GM21717 (cell line): Measurements from ENCODE around the gene RBPJ.
"Not testable (repeated sequence)": the region's sequence is repeated elsewhere in the genome, so short reads cannot be mapped to it uniquely, and the experiment has no call there.

Source experiments
- ATAC-seq: cut with Tn5 transposase; IDR thresholded peaks from one replicate; pipeline ENCODE4 v1.9.1; 2021; ENCODE audit warnings: mild to moderate bottlenecking, moderate library complexity; ENCODE audit not compliant: unreplicated experiment

Gene RBPJ

GRCh38 chr4:26300314-26301307 is 20.2 kb upstream of the RBPJ start:
- no peak for ATAC-seq

- ATAC-seq: no peak
Measured at GRCh38 chr4:26302031-26302899, 18.5 kb upstream of the RBPJ start.

DNA sequence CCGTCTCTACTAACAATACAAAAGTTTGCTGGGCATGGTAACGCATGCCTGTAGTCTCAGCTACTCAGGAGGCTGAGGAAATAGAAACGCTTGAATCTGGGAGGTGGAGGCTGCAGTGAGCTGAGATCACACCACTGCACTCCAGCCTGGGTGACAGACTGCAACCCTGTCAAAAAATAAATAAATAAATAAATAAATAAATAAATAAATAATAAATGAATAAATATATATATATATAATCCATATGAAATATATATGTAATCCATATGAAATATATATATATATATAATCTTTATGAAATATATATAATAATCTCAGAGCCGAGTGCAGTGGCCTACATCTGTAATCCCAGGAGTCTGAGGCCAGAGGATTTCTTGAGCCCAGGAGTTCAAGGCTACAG is 17.8 kb upstream of the RBPJ start:
- ATAC-seq: no peak

- ATAC-seq: no peak
Measured at GRCh38 chr4:26307037-26307800, 13.6 kb upstream of the RBPJ start.

DNA sequence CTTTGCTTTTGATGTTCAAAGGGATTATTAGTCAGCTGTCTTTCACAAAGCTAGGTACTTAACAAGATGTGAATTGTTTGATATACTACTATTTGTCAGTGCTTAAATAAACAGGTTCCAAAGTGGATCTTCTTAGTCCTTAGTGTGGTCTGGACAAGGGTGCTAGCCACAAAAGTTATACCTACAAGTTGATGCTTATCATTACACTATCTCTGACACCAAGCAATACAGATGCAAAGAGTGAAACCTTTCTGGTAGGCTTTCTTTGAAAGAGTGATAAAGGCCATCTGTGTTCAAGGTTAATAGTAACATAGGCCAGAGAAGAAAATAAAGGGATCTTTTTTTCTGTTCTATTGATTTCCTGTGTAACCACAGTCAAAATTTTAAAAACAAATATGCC is 12.2 kb upstream of the RBPJ start:
- no peak for ATAC-seq

GRCh38 chr4:26310264-26310663 is 10.6 kb upstream of the RBPJ start:
- no peak for ATAC-seq

GRCh38 chr4:26311633-26312032 is 9.2 kb upstream of the RBPJ start:
- ATAC-seq: no peak

GRCh38 chr4:26315316-26315932 is 5.4 kb upstream of the RBPJ start:
- ATAC-seq: not testable (repeated sequence)

DNA sequence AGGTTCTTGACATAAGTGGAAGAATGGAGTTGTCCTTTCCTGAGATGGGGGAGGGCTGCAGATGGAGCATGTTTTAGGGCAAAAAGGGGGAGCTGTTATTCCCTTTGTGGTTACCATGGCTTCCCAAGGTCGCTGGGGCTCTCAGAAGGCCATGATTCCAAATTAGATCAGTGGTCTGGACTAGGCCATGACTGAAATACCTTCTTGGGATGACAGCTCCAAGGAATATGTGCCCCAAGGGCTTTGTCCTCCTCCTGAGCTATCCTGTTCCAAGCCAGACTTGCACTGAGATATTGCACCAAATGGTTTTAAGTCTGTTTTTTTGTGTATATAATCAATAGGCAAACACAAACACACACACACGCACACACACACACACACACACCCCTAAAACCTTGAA is 3.0 kb upstream of the RBPJ start:
- ATAC-seq: no peak

- peak; percentile 71 for ATAC-seq
Measured at GRCh38 chr4:26319467-26319948, 1.3 kb upstream of the RBPJ start.

DNA sequence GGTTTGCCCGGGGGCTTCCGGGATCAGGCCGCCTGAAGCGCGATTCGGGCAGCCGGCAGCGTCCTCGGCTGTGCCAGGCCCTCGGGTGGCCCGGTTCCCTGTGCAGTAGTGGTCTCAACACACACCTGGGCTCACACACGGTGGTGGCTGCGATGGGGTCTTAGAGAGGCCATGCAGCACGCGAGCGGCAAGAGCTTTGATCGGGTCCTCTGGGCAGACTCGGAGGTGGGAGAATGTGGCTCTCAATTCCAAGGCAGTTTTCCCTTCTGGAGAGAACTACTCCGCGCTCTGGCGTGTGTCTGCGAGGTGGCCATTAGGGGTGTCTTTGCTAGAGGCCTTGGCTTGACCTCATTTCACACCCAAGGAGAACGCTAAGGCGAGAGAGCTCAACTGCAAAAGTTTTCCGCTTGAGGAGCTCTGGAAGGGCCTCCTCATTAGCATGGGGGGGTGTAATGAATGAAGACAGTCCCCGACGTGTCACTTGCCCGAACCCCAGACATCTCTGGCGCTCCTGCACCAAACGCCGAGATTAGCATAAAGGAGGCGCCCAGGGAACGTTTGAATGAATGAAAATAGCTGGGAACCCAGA is 771 bp upstream of the RBPJ start:
- peak; percentile 19 for ATAC-seq

DNA sequence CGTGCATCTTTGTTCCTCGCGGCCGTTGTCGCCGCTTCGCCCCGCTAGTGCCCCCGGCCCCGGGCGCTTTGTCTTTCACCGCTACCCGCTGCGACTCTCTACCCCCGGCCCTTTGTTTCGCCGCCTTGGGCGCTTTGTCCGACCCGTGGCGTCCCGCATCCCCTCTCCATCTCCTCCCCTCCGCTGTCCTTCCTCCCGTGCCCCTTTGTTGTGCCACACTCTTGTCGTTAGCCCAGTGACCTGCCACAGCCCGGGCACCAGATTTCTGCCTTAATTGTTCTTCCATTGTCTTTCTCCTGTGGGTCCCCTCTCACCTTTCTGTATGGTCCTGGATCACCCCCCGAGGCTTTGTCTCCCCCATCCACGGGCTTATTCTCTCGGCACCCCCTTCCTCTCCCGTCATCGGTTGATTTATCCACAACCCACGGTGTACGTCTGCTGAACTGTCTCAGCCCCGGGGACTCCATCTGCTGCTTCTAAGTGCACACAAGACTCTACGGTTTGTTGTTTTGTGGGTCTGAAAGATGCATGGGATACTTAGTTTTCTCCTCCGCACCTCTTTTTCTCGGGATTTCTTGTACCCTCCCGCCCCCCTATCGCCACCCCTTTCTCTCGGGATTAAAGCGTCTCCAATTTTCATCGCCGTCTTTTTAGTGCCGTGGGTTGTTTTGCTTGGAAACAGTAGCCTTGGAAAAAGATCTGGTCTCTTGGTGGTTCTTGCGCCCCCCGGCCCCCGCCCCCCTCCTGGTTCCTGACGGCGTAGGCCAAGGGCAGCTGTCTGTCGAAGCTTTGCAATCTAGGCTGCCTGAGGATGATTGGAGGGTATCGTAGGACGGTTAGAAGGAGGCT is 783 bp downstream of the RBPJ start:
- ATAC-seq: no peak

DNA sequence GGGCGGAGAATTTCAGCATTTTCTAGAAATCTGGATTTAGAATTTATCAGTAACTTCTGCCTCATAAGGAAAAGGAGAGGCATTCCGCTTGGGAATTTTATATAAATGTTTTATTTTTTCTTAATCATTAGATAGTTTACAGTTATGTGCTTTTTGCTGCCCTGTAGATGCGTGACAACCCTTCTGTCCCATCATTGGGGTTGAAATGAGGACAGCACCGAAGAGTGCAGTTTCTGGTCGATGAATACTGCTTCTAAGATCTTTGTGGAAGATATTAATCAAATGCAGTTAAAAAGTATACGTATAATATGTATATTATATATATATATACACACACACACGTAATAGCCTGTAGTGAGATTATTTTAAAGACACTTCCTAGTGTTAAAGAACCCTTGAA is 1.5 kb downstream of the RBPJ start:
- no peak for ATAC-seq

GRCh38 chr4:26323821-26324220 is 3.0 kb downstream of the RBPJ start:
- ATAC-seq: no peak

DNA sequence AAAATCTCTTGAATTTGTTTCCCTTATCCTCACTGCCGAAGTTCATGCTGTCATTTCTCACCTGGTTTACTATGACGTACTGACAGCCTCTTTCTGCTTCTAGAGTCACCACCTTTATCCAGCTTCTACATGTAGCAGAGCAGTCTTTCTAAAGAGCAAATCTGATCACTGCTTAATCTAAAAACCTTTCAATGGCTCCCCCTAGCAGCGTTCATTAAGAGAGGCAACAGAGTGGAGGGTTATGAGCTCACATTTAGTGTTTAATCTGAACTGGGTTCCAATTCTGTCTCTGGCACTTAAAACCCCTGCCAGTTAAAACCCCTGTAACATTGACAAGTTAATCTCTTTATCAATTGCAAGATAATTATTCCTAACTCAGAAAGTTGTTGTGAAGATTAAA is 4.4 kb downstream of the RBPJ start:
- ATAC-seq: no peak

GRCh38 chr4:26326791-26327190 is 6.0 kb downstream of the RBPJ start:
- no peak for ATAC-seq

GRCh38 chr4:26330186-26330787 is 9.5 kb downstream of the RBPJ start:
- no peak for ATAC-seq

DNA sequence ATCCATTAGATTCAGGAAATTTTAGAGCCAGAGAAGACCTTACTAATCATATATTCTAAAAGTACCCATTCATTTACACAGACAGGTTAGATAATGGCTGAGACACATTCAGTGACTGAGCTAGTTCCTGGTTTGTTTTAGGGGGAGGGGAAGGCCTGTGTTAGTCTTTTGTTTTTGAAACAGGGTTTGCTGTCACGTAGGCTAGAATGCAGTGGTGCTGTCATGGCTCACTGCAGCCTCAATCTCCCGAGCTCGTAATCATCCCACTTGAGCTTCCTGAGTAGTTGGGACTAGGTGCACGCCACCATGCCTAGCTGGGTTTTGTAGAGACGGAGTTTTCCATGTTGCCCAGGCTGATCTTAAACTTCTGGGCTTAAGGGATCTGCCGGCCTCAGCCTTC is 10.1 kb downstream of the RBPJ start:
- ATAC-seq: no peak
